Germinal center (tissue), 1 donor: ENCODE measurements around the gene VAC14.

Source experiments
- DNase-seq: peaks from one replicate; pipeline ENCODE4 v3.0.0; 2012; ENCODE audit warnings: mixed read lengths, low spot score

VAC14 gene

DNA sequence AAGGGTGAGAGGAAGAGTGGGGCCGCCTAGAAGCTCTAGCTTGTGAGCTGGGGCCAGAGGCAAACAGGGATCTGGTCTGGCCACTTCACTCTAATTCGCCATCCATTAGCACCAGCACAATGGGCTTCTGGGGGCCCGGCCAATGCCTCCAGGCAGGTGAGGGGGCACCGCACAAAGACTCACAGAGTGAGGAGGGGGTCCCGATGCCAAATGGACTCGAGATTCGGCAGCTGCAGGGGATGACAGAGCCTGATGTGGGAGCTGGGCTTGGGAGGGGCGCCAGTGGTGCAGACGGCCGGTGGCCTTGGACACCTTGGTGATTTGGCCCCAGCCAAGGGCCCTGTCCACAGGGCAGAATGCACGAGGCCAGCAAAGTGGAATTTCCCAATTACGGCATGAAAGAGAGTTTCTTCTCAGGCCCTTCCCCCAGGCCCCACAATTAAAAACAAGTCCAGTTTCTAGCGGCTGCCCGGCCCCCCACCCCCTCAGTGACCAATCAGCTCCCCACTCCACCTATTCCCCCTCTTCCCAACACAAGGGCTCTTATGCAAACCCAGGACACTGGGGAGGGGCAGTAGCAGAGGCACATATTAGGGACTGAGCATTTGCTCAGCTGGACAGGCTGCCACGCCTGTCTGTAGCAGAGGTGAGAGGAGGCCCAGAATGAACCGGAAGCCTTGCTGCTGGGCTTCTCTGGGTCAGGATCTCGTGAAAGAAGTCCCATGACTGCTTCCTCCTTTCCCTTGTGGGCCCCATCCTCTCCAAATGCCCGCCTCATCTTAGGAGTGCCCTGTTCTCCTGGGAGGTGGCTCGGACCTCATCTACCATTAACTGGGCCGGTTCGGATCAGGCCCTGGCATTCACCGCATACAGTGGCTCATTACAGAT, 75.7 kb downstream of the VAC14 start:
- DNase-seq, result no peak

- no peak for DNase-seq
Measured at GRCh38 chr16:70724146-70725023, 76.6 kb downstream of the VAC14 start.

DNA sequence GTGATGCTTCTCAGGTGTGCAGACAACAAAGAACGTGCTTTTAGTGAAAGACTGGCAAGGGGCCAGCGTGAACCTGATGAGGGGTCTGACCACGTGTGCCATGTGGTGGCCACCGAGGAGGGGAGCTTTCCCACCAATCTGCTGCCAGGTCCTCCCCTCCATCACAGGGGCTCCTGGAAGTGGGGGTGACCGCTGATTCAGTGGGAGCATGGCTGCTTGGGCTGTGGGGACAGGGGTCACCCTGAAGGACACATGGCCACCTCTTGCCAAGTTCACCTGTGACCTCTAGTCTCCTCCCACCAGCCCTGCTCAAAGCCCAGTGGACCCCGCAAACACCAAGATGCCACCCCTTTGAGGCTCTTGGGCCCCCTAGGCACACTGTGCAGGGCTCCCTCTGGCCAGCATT, 77.2 kb downstream of the VAC14 start:
- no peak for DNase-seq

DNA sequence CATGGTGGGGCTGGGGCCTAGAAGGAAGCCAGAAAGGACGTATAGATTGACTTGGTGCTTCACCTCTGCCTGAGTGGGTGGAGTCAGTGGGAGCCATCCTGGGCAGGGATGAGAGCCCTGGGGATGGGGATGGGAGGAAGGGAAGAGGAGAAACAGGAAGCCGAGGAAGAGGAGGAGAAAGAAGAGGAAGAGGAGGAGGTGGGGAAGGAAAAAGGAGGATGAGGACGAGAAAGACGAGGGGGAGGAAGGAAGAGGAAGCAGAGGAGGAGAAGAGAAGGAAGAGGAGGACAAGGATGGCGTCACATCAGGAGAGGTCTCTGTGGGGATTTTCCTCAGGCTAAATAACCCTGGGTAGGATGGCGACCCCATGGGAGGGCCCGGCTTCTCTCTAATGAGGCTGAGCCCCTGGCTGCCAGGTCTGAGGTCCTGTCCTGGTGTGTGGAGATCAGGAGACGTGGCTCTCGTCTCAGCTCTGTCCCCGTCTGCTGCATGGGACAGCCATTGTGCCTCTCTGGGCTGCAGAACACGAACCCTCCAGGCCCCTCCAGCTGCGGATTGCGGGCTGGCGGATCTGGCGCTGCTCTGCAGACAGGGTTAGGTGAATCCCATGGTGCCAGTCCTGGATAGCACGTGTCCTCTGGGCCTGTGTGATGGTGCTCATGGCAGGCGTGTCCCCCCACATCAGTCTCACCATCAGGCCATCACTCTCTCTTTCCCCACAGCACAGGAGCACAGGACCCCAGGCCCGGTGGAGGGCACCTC, 79.6 kb downstream of the VAC14 start:
- no peak for DNase-seq

DNA sequence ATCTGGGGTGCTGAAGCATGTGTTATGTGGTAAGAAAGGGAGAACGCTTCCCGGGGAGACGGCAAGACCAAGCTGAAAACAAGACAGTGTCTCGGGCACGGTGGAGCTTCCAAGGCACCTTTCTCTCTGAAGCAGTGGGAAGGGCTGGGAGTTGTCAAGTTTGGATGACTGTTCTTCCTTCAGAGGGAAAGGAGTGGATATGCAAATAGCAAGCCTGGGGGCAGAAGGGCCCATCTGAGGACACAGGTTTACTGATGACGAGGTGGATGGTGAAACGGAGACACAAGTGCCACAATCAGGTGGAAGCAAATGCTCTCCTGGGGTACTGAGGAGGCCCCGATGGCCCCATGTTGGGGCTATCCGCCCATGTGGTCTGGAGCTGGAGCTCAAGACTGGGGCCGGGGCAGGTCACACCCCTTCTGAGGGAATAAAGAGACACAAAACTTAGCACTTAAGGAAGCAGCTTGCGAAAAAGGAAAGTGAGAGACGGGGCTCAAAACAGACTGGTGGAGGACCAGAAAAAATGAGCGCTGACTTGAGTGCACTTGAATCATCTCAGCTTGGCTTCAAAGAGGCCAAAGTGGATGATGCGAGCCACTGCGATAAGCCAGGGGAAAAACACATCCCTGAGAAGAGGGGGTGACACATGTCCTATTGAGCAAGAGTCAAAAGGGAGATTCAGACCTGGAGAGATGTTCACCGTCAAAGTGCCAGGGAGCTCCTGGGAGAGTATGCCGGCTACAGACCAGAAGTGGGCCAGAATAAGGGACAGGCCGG, 80.3 kb downstream of the VAC14 start:
- no peak for DNase-seq

GRCh38 chr16:70717065-70717464, 83.9 kb downstream of the VAC14 start:
- DNase-seq, result no peak

GRCh38 chr16:70715860-70716357, 85.0 kb downstream of the VAC14 start:
- DNase-seq, result no peak

DNA sequence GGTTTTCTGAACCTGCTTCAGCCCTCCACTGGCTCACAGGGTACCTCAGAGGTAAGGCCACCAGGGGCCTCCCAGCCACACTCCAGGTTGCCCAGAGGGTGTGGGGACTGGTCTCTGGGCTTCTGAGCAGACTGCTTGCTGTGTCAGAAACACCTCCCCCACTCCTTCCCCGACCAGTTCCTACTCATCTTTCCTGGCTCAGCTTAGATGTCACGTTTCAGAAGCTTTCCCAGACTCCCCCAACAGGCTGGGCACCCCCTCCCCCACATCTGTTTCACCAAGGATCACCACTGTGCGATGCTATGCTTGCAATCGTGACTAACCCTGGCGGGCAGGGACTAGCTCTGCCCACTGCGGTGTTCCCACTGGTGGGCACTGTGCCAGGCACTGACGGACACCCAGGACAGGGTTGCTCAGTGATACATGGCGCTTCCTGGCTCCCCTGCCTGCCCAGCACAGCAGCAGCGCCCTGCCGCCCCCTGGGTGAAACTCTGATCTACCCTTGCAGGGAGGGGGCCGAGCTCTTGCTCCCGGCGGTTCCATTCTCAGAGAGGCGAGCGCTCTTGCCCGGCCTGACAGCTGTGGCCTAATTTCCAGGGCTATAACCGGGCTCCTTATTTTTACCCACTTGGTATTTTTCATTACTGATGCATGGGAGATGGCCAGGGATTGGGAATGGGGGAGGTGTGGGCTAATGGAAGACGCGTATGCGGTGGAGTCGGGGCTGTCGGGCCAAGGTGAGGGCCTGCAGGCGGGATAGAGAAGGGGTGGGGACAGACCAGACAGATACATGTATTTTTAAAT, 85.7 kb downstream of the VAC14 start:
- no peak for DNase-seq

DNA sequence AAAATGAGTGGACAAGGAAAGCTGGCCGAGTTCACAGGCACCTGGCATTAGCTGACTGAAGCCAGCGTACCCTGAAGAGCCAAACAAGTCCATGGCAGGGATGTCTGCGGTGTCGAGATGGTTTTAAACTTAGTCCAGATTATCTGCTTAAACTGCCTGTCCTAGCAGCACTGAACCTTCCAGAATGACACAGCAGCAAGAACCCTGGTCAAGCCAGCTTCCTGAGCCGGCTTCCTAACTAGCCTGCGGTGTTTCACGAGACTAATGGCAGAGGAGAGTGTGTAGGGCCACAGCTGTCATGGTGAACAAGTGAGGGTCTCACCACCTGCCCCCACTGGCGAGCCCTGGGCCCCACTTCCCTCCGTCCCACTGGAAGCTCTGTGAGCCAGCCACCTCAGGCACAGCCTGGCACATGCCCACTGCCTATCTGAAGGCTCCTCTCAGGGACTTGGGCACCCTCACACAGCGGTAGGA, 86.3 kb downstream of the VAC14 start:
- no peak for DNase-seq

- no peak for DNase-seq
Measured at GRCh38 chr16:70713824-70714223, 87.1 kb downstream of the VAC14 start.

DNA sequence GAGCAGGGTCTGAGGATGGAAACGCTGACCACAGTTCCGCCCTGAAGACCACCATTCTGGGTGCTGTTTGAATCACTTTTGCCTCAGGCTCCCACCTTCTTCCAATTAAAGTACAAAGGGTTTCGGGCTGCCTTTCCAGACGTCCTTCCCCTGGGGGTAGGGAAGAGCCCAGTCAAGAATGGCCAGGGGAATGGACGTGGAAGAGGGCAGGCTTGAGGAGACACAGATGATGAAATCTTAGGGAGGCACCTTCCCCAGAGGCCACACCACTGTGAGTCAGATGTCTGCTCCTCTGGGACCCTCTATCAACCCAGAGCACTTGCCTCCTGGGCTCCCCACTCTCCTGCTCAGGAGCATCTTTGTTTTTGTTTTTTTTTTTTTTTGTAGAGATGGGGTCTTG, 87.6 kb downstream of the VAC14 start:
- no peak for DNase-seq

- DNase-seq, result no peak
Measured at GRCh38 chr16:70712942-70713341, 88.0 kb downstream of the VAC14 start.

DNA sequence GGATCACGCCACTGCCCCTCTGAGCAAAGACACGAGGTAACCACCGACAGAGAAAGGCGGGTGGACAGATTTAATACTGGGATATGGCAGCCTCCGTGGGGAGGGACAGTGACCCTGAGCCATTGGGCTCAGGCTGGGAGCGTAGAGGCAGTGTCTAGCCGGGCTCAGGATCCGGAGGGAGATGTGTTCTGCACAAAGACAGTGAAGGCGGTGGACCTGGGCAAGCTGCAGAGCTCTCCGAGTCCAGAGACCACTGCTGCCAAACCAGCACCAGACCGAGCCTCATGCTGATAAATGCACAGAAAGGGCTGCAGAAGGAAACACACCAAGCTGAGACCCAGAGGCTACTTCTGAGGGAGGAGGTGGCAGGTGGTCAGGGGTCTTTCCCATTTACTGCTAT, 88.6 kb downstream of the VAC14 start:
- DNase-seq, result no peak

- no peak for DNase-seq
Measured at GRCh38 chr16:70711211-70712031, 89.5 kb downstream of the VAC14 start.

GRCh38 chr16:70710422-70711210, 90.3 kb downstream of the VAC14 start:
- DNase-seq, result no peak

DNA sequence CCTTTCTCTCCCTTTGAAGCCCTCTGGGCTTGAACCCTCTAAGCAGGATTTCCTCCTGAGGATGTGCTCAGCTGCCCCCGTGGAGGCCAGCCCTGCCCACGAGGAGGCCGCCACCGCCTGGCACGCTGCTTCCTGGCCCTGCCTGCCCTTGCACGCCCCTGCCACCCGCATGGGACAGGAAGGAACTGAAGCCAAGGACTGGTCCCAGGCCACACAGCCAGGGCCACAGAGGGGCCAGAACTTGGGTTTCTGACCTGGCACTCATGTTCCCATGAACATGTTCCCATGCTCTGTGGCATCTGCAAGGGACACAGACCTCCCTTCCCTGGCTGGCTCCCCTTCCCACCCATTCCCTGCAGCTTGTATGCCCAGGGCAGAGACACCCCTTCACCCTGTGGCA, 91.0 kb downstream of the VAC14 start:
- DNase-seq, result no peak

DNA sequence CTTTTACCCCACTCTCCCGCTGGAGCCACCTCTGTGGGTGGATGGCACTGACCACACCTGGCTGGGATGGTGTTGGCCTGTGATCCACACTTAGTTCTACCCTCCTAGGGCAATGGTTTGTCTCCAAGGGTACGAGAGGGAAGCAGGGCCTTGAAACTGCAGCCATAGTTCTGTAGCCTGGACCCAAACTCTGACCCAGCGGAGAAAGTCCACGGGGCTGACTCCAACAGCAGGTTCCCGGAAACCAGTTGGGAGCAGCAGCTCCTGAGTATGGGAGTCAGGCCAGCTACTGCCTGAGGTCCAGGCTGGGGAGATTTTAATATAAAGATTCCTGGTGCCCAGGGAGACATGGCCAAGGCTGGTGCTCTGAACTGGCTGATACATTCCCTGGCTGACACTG, 91.5 kb downstream of the VAC14 start:
- no peak for DNase-seq

DNA sequence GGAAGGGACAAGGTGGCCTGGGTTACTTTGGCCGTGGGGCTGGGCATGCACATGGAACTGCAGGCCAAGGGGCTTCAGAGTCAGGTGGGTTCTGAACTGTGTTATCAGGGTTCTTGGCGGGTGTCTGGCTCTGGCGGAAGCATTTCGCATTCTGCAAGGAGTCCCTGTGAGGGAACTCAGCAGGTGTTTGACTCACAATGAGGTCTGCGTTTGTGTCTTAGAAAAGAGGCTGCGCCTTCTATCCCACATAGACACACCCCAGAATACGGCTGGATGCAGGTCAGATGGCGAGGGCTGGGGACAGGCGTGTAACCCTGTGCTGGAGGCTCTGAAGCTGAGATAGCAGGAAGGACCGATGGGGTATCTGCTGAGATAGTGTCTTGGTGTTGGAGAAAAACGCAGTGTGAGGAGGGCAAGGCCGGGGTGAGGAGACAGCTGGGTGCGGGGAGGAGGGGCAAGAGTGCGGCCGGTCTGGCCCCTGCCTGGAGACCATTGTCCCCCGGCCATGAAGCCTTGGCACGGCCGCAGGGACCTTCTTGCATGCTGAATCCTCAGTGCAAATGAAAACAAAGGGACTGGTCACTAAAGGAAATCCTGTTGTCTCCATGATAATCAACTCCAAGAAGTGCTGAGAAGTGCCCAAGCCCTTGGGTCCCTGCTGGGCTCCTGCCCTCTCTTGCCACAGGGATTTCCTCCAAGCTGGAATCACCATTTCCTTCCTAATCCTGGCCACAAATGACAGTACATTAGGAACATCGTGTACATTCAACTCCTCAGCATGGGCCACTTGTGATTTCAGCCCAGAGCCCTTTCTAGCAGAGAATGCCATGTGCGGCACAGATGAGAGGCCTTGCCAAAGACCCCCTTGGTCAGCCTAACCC, 92.4 kb downstream of the VAC14 start:
- no peak for DNase-seq
